PC-9 (cell line): ENCODE data around the gene MLH1. TPM values are rescaled to one million over a fixed set of nuclear protein-coding genes. Genes with fewer than 3 reads are reported as not detected.

ENCODE experiments used
- BruUV-seq: library from RNA; stranded (reverse); fragments of 400-500 nt; replicated peaks from 2 replicates; lab custom pipeline; 2021; lab: Mats Ljungman, UMichigan
- CTCF ChIA-PET: fragments of 300-600 bp; sonication (Branson Sonifier 250); formaldehyde crosslinking; loops from one replicate; lab custom pipeline; 2022; ENCODE audit warnings: antibody characterized with exemption; lab: Charles Lee
- POLR2A ChIA-PET: fragments of 300-600 bp; sonication (Branson Sonifier 250); formaldehyde crosslinking; loops from one replicate; lab custom pipeline; 2022; ENCODE audit warnings: antibody characterized with exemption; ENCODE audit not compliant: unreplicated experiment; lab: Charles Lee
- DNase-seq, 2 experiments: peaks; one replicate each; pipeline versions ENCODE4 v3.0.0 to v3.0.0-alpha.2; 2015 to 2022; ENCODE audit warnings: mixed read lengths in 1 of 2
- H2AFZ ChIP-seq: fragments of 200-600 bp; sonication (generic); 2 replicates; pipeline ENCODE4 v1.8.1; 2017; ENCODE audit warnings: antibody characterized with exemption
- H3F3A ChIP-seq: fragments of 200-600 bp; sonication (generic); 2 replicates; pipeline ENCODE4 v1.8.1; 2017; ENCODE audit warnings: antibody characterized with exemption, mild to moderate bottlenecking, low read depth; ENCODE audit not compliant: insufficient read depth
- H3K27ac ChIP-seq: fragments of 200-600 bp; sonication (generic); 2 replicates; pipeline ENCODE4 v1.6.1; 2016; ENCODE audit warnings: mixed run types
- H3K27me3 ChIP-seq: fragments of 200-600 bp; sonication (generic); 2 replicates; pipeline ENCODE4 v1.6.1; 2016; ENCODE audit warnings: low read depth, mixed run types; ENCODE audit not compliant: insufficient read depth
- H3K36me3 ChIP-seq: fragments of 200-600 bp; sonication (generic); 2 replicates; pipeline ENCODE4 v1.6.1; 2016; ENCODE audit warnings: low read depth, mixed run types
- H3K4me1 ChIP-seq: fragments of 200-600 bp; sonication (generic); replicated peaks from 2 replicates; pipeline ENCODE4 v1.6.1; 2016; ENCODE audit warnings: mixed run types; ENCODE audit not compliant: insufficient read depth
- H3K4me2 ChIP-seq: fragments of 200-600 bp; sonication (generic); 2 replicates; pipeline ENCODE4 v1.6.1; 2017; ENCODE audit warnings: mixed run types
- H3K4me3 ChIP-seq: fragments of 200-600 bp; sonication (generic); 2 replicates; pipeline ENCODE4 v1.6.1; 2016; ENCODE audit warnings: mixed run types
- H3K79me2 ChIP-seq: fragments of 200-600 bp; sonication (generic); 2 replicates; pipeline ENCODE4 v1.6.1; 2017; ENCODE audit warnings: low read depth, mixed run types
- H3K9me2 ChIP-seq: fragments of 200-600 bp; sonication (generic); 2 replicates; pipeline ENCODE4 v1.8.1; 2017; ENCODE audit warnings: mild to moderate bottlenecking; ENCODE audit not compliant: insufficient read depth
- H3K9me3 ChIP-seq: fragments of 200-600 bp; sonication (generic); 2 replicates; pipeline ENCODE4 v1.8.1; 2016; ENCODE audit warnings: low read depth; ENCODE audit not compliant: insufficient read depth
- H4K20me1 ChIP-seq: fragments of 200-600 bp; sonication (generic); 2 replicates; pipeline ENCODE4 v1.8.1; 2017; ENCODE audit not compliant: insufficient read depth
- CTCF ChIP-seq: fragments of 200-600 bp; sonication (generic); conservative IDR thresholded peaks from 2 replicates; pipeline ENCODE4 v1.6.1; 2017; ENCODE audit warnings: mixed run types, antibody characterized with exemption, mild to moderate bottlenecking, moderate library complexity
- EZH2 ChIP-seq: fragments of 200-600 bp; sonication (generic); IDR thresholded peaks from 2 replicates; pipeline ENCODE4 v1.8.0; 2017; ENCODE audit warnings: antibody characterized with exemption, low read depth
- intact Hi-C: fragments of 100-400 bp; cut with micrococcal nuclease; formaldehyde crosslinking; loops from one replicate; pipeline ENCODE4 v1.10.0; 2022; ENCODE audit not compliant: unreplicated experiment
- total RNA-seq: library from RNA; stranded (reverse); gene quantifications from 2 replicates; pipeline ENCODE4 v1.2.3, GENCODE V29; 2021

The MLH1 gene
- total RNA-seq, 1 experiment from 2014 or later: 30.9 TPM

- Histone ChIP-seq H3K27me3 (no peaks in the 10 kb centered on the region), H3K9me3 (no peaks in the 10 kb centered on the region), H3F3A (no peaks in the 10 kb centered on the region), H3K4me1 (no peaks in the 10 kb centered on the region), H3K79me2 (no peaks in the 10 kb centered on the region), H3K9me2 (no peaks in the 10 kb centered on the region), H3K4me3 (no peak overlapping the region), H3K27ac (no peak overlapping the region), H3K36me3 (no peaks in the 10 kb centered on the region), H4K20me1 (no peaks in the 10 kb centered on the region), H3K4me2 (no peak overlapping the region), H2AFZ (no peak overlapping the region)
- ChIA-PET POLR2A (no interaction called here), CTCF (no interaction called here)
- DNase-seq: no peak
- TF ChIP-seq CTCF (no peak), EZH2 (no peak)
- intact Hi-C loops: no loop called here
- BruUV-seq: no TSS peak
Measured at GRCh38 chr3:37098884-37099283, 105.6 kb downstream of the MLH1 start.

GRCh38 chr3:37099469-37099868 is 106.2 kb downstream of the MLH1 start:
- H3K4me2 ChIP-seq: no peak overlapping the region
- no peaks in the 10 kb centered on the region for H3K79me2 ChIP-seq
- H3K4me1 ChIP-seq: no peaks in the 10 kb centered on the region
- ChIA-PET POLR2A (no interaction called here), CTCF (no interaction called here)
- no peak overlapping the region for H3K27ac ChIP-seq
- H3K36me3 ChIP-seq: no peaks in the 10 kb centered on the region
- no peaks in the 10 kb centered on the region for H3K9me3 ChIP-seq
- H3K9me2 ChIP-seq: no peaks in the 10 kb centered on the region
- H3K27me3 ChIP-seq: no peaks in the 10 kb centered on the region
- intact Hi-C loops: no loop called here
- TF ChIP-seq EZH2: no peak
- TF ChIP-seq CTCF: no peak
- H4K20me1 ChIP-seq: no peaks in the 10 kb centered on the region
- H3F3A ChIP-seq: no peaks in the 10 kb centered on the region
- DNase-seq: no peak
- no TSS peak for BruUV-seq
- no peak overlapping the region for H3K4me3 ChIP-seq
- no peak overlapping the region for H2AFZ ChIP-seq

GRCh38 chr3:37100411-37100810 is 107.1 kb downstream of the MLH1 start:
- ChIA-PET CTCF (no interaction called here), POLR2A (no interaction called here)
- no peaks in the 10 kb centered on the region for H3K27me3 ChIP-seq
- no peaks in the 10 kb centered on the region for H4K20me1 ChIP-seq
- no peaks in the 10 kb centered on the region for H3K9me2 ChIP-seq
- intact Hi-C loops: no loop called here
- no peak overlapping the region for H2AFZ ChIP-seq
- H3K27ac ChIP-seq: no peak overlapping the region
- H3K4me1 ChIP-seq: no peaks in the 10 kb centered on the region
- no peak for DNase-seq
- no peaks in the 10 kb centered on the region for H3K79me2 ChIP-seq
- no peak overlapping the region for H3K4me3 ChIP-seq
- no TSS peak for BruUV-seq
- H3K36me3 ChIP-seq: no peaks in the 10 kb centered on the region
- H3K4me2 ChIP-seq: no peak overlapping the region
- no peaks in the 10 kb centered on the region for H3K9me3 ChIP-seq
- H3F3A ChIP-seq: no peaks in the 10 kb centered on the region
- TF ChIP-seq EZH2: no peak
- TF ChIP-seq CTCF: no peak

Other genes starting within 250 kb of the MLH1 start
- not detected in 2 replicates for gene DCLK3, start 229.0 kb upstream of the MLH1 start, total RNA-seq
- gene TRANK1, start 48.5 kb upstream of the MLH1 start, total RNA-seq: 8.9 and 12.1 TPM in 2 replicates
- 9.2 and 10.5 TPM in 2 replicates for gene EPM2AIP1, start 387 bp upstream of the MLH1 start, total RNA-seq
- gene LRRFIP2, start 181.1 kb downstream of the MLH1 start, total RNA-seq: 34.5 and 40.2 TPM in 2 replicates
- gene GOLGA4, start 249.8 kb downstream of the MLH1 start, total RNA-seq: 77.4 and 77.7 TPM in 2 replicates